GM20000 (cell line): ENCODE results near the gene ZNF710.

Experiments
- DNase-seq: peaks from one replicate; pipeline ENCODE4 v3.0.0; 2012; ENCODE audit warnings: low spot score
- TF ChIP-seq, protein P1 (sequence below): IDR thresholded peaks from 2 replicates; pipeline ENCODE4 v1.5.1; 2012; ENCODE audit warnings: mild to moderate bottlenecking, control low read depth; ENCODE audit errors: extremely low read depth, missing control alignments

The ZNF710 gene

DNA sequence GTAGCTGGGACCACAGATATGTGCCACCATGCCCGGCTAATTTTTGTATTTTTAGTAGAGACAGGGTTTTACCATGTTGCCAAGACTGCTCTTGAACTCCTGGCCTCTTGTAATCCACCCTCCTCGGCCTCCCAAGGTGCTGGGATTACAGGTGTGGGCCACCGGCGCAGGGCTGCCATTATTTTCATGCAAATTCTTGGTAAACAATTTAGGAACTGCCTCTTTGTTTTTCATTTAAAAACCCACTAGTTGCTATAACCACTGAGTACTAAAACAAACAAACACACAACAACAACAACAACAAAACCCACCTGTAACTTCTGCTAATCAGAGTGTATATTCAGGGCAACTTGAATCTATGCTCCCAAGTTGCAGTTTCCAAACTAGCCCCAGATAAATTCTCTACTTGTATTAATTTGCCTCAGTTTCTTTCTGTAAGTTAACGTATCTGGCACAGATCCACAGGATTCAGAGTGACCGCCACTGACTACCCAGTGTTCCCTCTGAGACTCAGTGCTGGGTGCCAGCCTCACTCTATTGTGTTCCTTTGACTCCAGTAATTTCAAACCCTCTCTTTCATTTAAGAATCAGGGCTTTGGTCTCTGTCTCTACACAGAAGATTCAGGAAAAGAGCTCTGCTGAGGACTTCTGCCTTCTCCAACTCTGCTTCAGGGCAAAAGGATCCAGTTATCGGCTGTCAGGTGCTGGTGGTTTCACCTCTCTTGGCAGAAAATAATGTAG lies 18.6 kb upstream of the ZNF710 start:
- TF ChIP-seq, protein P1, sequence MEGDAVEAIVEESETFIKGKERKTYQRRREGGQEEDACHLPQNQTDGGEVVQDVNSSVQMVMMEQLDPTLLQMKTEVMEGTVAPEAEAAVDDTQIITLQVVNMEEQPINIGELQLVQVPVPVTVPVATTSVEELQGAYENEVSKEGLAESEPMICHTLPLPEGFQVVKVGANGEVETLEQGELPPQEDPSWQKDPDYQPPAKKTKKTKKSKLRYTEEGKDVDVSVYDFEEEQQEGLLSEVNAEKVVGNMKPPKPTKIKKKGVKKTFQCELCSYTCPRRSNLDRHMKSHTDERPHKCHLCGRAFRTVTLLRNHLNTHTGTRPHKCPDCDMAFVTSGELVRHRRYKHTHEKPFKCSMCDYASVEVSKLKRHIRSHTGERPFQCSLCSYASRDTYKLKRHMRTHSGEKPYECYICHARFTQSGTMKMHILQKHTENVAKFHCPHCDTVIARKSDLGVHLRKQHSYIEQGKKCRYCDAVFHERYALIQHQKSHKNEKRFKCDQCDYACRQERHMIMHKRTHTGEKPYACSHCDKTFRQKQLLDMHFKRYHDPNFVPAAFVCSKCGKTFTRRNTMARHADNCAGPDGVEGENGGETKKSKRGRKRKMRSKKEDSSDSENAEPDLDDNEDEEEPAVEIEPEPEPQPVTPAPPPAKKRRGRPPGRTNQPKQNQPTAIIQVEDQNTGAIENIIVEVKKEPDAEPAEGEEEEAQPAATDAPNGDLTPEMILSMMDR = no peak
- DNase-seq = no peak

DNA sequence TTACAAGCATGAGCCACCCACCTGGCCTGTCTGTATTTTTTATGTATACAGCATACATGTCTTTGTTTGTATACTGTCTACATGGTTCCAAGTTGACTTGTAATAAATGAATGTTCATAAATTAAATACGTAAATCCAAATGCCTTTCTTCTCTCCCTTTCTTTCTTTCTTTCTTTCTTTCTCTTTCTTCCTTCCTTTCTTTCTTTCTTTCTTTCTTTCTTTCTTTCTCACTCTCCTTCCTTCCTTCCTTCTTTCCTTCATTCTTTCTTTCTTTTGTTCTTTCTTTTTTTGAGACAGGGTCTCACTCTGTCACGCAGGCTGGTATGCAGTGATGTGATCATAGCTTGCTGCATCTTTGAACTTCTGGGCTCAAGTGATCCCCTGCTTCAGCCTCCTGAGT lies 17.1 kb upstream of the ZNF710 start:
- TF ChIP-seq, protein P1 = no peak
- no peak for DNase-seq

DNA sequence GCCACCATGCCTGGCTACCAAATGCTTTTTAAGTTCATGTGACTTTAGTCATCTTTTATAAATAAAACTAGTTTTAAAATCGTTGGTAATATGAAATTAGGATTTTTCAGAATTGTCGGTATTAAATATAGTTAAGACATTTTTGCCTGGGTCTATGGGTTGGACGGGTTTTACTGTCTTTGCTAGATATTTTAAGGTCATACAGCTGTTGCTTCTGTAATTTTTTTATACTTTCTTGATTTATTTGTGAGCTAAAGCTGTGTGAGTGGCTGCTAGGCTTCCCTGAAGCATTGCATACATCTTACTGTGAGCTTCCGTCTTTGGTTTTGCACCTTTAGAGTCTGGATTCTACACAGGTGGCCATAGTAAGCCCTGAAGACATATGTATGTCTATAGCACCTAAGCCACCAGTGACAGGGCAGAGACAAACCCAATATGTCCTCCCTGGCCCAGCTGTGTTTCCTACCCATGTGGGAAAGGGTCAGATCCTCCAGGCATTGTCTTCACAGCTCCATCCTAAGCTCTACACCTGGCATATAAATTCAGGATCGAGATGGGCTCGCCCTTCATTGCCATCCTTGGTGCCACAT lies 16.6 kb upstream of the ZNF710 start:
- TF ChIP-seq, protein P1 = no peak
- no peak for DNase-seq

DNA sequence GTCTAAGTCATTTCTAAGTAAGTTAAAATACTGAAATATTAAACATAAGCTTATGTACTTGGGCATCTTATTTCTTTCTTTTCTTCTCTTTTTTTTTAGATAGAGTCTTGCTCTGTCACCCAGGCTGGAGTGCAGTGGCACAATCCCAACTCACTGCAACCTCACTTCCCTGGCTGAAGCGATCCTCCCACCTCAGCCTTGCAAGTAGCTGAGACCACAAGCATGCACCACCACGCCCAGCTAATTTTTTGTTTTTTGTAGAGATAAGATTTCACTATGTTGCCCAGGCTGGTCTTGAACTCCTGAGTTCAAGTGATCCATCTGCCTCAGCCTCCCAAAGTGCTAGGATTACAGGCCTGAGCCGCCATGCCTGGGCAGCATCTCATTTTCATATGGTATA lies 16.0 kb upstream of the ZNF710 start:
- DNase-seq = no peak
- TF ChIP-seq, protein P1 = no peak

DNA sequence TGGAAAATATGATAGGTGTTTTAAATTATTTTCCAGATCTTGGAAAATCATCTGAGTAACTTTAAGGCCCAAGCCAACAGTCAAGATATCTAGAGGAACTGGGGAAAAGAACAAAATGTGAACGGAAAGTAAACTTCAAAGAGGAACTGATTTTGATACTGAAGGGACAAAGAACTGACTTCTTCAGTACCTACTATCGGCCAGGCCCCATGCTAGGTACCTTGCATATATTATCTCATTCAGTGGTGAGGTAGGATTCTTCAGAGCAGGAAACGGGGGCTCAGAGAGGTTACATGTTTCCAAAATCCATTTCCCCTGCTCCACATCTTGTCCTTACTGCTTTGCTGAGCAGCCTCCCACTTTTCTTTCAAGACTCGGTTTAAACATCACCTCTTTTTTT lies 9.8 kb upstream of the ZNF710 start:
- TF ChIP-seq, protein P1 = no peak
- no peak for DNase-seq

DNA sequence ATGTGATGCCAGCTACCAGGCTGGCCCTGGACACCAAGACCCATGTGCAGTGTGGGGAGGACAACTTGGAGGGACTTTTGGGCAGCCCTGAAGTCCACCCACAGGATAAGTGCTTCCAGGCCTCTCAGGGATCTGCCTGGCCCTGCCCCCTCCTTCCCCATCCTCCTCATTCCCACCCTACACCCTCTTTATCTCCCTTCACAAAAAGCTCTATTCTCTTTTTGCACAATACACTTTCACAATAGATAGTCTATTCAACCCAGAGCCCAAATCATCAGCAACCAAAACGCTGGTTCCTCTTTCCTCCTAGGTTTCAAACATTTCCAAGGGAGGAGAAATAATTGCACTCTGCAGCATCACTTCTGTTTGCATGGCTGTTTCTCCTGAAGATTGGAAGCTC lies 7.8 kb upstream of the ZNF710 start:
- no peak for DNase-seq
- TF ChIP-seq, protein P1 = no peak

DNA sequence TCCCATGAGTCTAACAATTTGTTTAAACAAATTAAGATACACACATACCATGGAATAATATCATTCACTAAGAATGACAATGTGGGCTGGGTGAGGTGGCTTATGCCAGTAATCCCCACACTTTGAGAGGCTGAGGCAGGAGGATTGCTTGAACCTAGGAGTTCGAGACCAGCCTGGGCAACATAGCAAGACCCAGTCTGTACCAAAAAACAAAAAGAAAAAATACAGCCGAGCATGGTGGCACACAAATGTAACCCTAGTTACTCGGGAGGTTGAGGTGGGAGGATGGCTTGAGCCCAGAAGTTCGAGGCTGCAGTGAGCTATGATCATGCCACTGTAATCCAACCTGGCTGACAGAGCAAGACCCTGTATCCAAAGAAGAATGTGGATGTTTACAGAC lies 4.0 kb upstream of the ZNF710 start:
- DNase-seq = no peak
- TF ChIP-seq, protein P1 = no peak
